Activated CD8-positive, alpha-beta T cell treated with anti-CD3 and anti-CD28 coated beads, Interleukin-2, amount 10 ng/mL, durations not matched to agents 7 days and 5 days (primary cell): ENCODE measurements around the gene YIPF1. TPM values are rescaled to one million over a fixed set of nuclear protein-coding genes. Genes with fewer than 3 reads are reported as not detected.

Source experiments
- ATAC-seq: fragments of 150-1000 bp; cut with Tn5 transposase; one replicate; pipeline ENCODE4 v1.10.0; 2021; ENCODE audit warnings: moderate library complexity
- CTCF ChIA-PET: fragments of 350-600 bp; sonication (Branson Sonifier 250); formaldehyde crosslinking; loops from one replicate; lab custom pipeline; 2021; ENCODE audit warnings: antibody characterized with exemption; lab: Charles Lee
- POLR2A ChIA-PET: fragments of 350-600 bp; sonication (Branson Sonifier 250); formaldehyde crosslinking; loops from one replicate; lab custom pipeline; 2021; ENCODE audit warnings: antibody characterized with exemption; lab: Charles Lee
- DNase-seq: peaks from one replicate; pipeline ENCODE4 v3.0.0-alpha.2; 2020
- H3K27ac Mint-ChIP-seq: one replicate; pipeline ENCODE4 v1.8.0; 2021; ENCODE audit warnings: mild to moderate bottlenecking, mixed read lengths
- H3K27me3 Mint-ChIP-seq: one replicate; pipeline ENCODE4 v1.8.0; 2021; ENCODE audit warnings: low read depth, mixed read lengths
- H3K36me3 Mint-ChIP-seq: one replicate; pipeline ENCODE4 v1.8.0; 2021; ENCODE audit warnings: low read depth, mixed read lengths
- H3K4me1 Mint-ChIP-seq: one replicate; pipeline ENCODE4 v1.8.0; 2021; ENCODE audit warnings: low read depth, mixed read lengths
- H3K4me3 Mint-ChIP-seq: one replicate; pipeline ENCODE4 v1.8.0; 2021; ENCODE audit warnings: mild to moderate bottlenecking, mixed read lengths
- H3K9me3 Mint-ChIP-seq: one replicate; pipeline ENCODE4 v1.8.0; 2022; ENCODE audit warnings: mixed read lengths; ENCODE audit not compliant: insufficient read depth
- total RNA-seq, 2 experiments: library from RNA; stranded (reverse); gene quantifications; one replicate each; pipeline ENCODE4 v1.2.3, GENCODE V29; 2021

The YIPF1 gene
- total RNA-seq, 2 experiments from 2014 or later, result 14.9 to 16.3 TPM

DNA sequence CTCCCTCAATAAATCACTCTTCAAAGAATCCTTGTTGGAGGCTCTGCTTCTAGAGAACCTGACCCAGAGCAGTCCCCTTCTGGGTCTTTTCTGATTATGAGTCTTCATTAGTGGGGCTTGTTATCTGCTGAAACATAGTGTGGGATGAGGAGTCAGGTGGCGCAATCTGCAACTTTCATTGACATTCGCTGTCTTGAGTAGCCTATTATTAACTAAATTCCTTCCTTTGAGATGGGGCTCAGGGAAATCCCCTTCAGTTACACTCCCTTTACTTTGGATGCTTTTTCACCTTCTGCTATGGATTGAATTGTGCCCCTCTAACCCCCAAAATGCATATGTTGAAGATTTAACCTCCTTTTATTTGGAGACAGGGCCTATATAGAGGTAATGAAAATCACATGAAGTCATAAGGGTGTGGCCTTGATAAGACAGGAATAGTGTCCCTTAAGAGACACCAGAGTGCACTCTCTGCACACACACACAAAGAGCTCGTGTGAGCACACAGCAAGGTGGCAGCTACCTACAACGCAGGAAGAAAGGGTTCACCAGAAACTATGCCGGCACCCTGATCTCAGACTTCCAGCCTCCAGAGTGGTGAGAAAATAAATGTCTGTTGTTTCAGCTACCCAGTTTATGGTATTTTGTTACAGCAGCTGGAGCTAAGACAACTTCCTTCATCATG, 23.9 kb upstream of the YIPF1 start:
- no peaks in the 10 kb centered on the region for H3K27me3 Mint-ChIP-seq
- CTCF ChIA-PET, result interaction anchor here (1.1 to 2.4 kb wide), 3 partner anchors 11 to 53 kb away, joined by 3 to 7 read pairs (median 6); no protein-coding TSS in a partner anchor
- H3K4me1 Mint-ChIP-seq, result peaks cover 17% of the 10 kb centered on the region
- H3K4me3 Mint-ChIP-seq, result no peak overlapping the region
- H3K9me3 Mint-ChIP-seq, result no peaks in the 10 kb centered on the region
- DNase-seq (no peak), ATAC-seq (no peak)
- POLR2A ChIA-PET, result no interaction called here
- peaks cover 35% of the 10 kb centered on the region for H3K36me3 Mint-ChIP-seq
- H3K27ac Mint-ChIP-seq, result no peak overlapping the region

DNA sequence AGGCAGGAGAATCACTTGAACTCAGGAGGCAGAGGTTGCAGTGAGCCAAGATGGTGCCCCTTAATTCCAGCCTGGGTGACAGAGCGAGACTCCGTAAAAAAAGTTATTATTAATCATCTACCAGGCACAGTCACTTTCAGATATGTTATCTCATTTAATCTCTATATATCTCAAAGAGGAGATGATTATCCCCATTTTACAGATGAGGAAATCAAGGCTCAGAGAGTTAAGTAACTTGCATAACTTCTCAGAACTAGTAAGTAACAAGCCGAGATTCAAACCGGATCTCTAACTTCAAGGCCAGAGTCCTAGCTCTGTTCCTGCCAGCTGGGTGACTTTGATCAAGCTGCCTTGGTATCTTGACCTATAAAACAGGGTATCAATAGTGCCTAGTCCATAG, 21.8 kb upstream of the YIPF1 start:
- peaks cover 8% of the 10 kb centered on the region for H3K4me1 Mint-ChIP-seq
- H3K27ac Mint-ChIP-seq, result no peak overlapping the region
- no peaks in the 10 kb centered on the region for H3K9me3 Mint-ChIP-seq
- no peak for ATAC-seq
- ChIA-PET CTCF (interaction anchor here (1.2 to 1.6 kb wide), 2 partner anchors 13 to 38 kb away, joined by 3 to 6 read pairs; no protein-coding TSS in a partner anchor), POLR2A (no interaction called here)
- no peak for DNase-seq
- H3K4me3 Mint-ChIP-seq, result no peak overlapping the region
- H3K27me3 Mint-ChIP-seq, result no peaks in the 10 kb centered on the region
- peaks cover 22% of the 10 kb centered on the region for H3K36me3 Mint-ChIP-seq

DNA sequence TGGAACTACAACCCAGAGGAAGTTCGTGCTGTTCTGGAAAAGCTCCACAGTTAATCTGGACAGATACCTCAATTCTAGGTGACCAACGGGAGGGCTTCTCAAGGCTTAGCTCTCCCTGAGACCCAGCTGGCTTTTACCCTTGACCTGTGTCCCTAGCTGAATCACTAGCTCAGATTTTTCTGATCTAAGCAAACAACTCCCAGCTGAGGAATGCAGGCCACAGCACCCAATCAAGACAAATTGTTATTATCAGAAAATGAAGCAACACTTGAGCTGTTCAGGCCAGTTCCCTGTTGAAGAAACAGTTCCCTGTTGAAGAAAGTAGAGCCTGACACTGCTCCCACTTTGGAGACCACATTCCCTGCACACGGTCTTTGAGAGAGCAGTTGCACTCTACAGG, 20.3 kb upstream of the YIPF1 start:
- H3K27me3 Mint-ChIP-seq, result no peaks in the 10 kb centered on the region
- CTCF ChIA-PET, result interaction anchor here (1.0 to 1.5 kb wide), 2 partner anchors 25 to 49 kb away, joined by 4 read pairs; no protein-coding TSS in a partner anchor
- no peak overlapping the region for H3K4me3 Mint-ChIP-seq
- no peak overlapping the region for H3K27ac Mint-ChIP-seq
- H3K36me3 Mint-ChIP-seq, result peaks cover 12% of the 10 kb centered on the region
- H3K9me3 Mint-ChIP-seq, result no peaks in the 10 kb centered on the region
- POLR2A ChIA-PET, result no interaction called here
- DNase-seq (no peak), ATAC-seq (no peak)
- no peaks in the 10 kb centered on the region for H3K4me1 Mint-ChIP-seq

DNA sequence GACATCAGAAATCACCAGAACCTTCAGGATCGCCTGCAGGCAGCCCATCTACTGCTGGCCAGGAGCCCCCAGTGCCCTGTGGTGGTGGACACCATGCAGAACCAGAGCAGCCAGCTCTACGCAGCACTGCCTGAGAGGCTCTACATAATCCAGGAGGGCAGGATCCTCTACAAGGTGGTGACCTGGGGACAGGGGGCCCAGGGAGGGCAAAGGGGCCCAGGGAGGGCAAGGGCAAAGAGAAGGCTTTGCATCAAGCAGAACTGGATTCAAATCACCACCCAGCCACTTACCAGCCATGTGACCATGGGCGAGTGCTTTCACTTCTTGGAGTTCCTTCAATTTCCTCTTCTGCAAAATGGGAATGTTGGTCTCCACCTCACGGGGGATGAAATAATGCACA, 16.5 kb upstream of the YIPF1 start:
- ATAC-seq (no peak), DNase-seq (no peak)
- Mint-ChIP-seq H3K36me3 (peaks cover 3% of the 10 kb centered on the region), H3K27me3 (no peaks in the 10 kb centered on the region), H3K27ac (no peak overlapping the region), H3K4me1 (peaks cover 4% of the 10 kb centered on the region), H3K4me3 (no peak overlapping the region), H3K9me3 (no peaks in the 10 kb centered on the region)
- CTCF ChIA-PET, result no interaction called here
- POLR2A ChIA-PET, result no interaction called here

DNA sequence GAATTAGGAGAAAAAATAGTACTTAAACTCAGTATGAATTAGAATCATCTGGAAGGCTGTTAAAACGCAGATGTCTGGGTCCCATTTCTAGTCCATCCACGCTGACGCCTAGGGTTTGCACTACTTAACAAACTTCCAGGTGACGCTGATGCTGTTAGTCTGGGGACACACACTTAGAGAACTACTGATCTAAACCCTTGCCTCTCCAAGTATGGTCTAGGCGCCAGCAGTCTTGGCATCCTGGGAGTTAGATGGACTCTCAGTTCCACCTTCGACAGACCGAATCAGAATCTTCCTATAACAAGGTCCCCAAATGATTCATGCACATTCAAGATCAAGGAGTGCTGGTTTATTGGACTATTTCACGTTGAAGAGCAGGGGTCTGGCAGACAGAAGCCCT, 15.9 kb upstream of the YIPF1 start:
- Mint-ChIP-seq H3K4me1 (peaks cover 9% of the 10 kb centered on the region), H3K27me3 (no peaks in the 10 kb centered on the region), H3K9me3 (no peaks in the 10 kb centered on the region), H3K27ac (no peak overlapping the region), H3K36me3 (peaks cover 3% of the 10 kb centered on the region), H3K4me3 (no peak overlapping the region)
- ATAC-seq (no peak), DNase-seq (no peak)
- ChIA-PET POLR2A (no interaction called here), CTCF (no interaction called here)

DNA sequence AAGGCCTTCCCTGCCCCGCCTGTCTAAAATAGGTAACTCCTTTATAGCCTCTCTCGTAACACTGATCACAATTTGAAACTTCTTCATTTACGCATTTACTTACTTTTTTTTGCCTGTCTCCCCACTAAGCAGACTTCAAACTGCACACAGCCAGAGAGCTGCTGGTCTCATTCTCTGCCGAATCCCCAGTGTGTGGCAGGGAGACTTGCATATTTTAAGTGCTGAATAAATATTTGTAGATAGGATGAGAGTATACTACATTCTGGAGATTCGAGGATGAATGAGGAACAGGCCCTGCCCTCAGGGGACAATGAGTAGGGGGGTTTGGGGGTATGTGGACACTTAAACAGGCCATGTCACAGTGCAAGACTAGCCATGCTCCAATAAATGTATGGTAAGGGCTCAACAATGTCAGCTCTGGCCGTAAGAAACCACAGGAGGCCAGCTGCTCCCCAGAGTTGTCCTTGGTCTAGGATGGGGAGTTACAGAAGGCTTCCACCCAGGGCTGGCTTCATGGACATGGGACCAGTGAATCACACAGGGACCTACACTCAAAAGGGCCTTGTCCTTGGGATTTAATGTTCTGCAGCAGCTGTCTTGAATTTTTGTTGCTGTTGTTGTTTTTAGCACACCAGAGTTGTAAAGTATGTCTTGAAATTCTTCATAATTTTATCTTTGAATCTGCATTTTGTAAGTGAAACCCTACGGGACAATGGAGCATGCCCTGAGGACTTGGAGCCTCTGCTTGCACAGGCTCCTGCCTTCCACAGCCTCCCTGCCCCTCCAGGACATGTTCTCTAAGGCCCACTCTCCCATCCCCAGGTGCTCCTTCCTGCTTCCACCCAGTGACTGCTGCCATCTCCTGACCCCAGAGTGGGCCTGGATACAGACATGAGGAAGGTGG, 12.9 kb upstream of the YIPF1 start:
- H3K27ac Mint-ChIP-seq, result no peak overlapping the region
- POLR2A ChIA-PET, result interaction anchor here (0.6 kb wide), 1 partner anchor 337 kb away, joined by 3 read pairs; no protein-coding TSS in a partner anchor
- H3K27me3 Mint-ChIP-seq, result no peaks in the 10 kb centered on the region
- H3K4me1 Mint-ChIP-seq, result peaks cover 10% of the 10 kb centered on the region
- no peak overlapping the region for H3K4me3 Mint-ChIP-seq
- DNase-seq (no peak), ATAC-seq (no peak)
- H3K36me3 Mint-ChIP-seq, result no peaks in the 10 kb centered on the region
- no peaks in the 10 kb centered on the region for H3K9me3 Mint-ChIP-seq
- CTCF ChIA-PET, result no interaction called here

DNA sequence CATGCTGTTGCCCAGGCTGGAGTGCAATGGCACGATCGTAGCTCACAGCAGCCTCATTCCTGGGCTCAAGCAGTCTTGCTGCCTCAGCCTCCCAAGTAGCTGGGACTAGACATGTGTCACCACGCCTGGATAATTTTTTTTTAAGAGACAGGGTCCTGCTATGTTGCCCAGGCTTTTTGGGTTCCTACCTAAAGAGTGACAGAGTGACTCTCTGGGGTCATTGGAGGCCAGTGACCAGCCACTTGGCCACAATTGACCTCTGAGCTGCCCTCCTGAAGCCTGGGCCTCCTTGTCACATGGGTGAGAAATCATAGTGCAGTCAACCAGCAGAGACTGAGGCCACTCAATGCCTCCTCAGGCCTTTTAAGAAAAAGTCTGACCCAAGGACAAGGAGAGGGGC, 10.1 kb upstream of the YIPF1 start:
- no peak for DNase-seq
- ChIA-PET POLR2A (interaction anchor here (1.8 kb wide), 1 partner anchor 9 kb away, joined by 6 read pairs; no protein-coding TSS in a partner anchor), CTCF (interaction anchor here (1.0 to 2.3 kb wide), 5 partner anchors 10 to 54 kb away, joined by 3 to 10 read pairs (median 3); partner anchors contain the start of gene YIPF1)
- no peaks in the 10 kb centered on the region for H3K9me3 Mint-ChIP-seq
- peaks cover 4% of the 10 kb centered on the region for H3K27me3 Mint-ChIP-seq
- H3K27ac Mint-ChIP-seq, result no peak overlapping the region
- no peaks in the 10 kb centered on the region for H3K36me3 Mint-ChIP-seq
- no peak for ATAC-seq
- H3K4me1 Mint-ChIP-seq, result peaks cover 10% of the 10 kb centered on the region
- no peak overlapping the region for H3K4me3 Mint-ChIP-seq

DNA sequence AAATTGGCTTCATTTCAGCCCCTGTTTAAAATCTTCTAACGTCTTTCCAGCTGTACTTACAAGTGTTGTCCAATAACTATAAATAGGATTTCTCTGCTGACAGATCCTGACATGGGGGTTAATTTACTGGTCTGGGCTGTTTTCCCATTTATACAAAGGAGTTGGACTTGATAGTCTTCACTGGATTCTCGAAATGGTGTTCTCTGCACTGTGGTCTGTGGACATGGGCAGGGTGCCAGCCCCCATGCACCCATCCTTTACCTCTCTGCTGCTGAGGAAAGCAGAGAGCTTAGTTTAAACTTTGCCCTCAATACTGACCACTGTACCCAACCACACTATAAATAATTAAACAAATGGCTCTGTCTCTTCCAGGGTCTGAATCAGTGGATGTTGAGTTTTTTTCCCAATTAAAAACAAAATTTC, 9.6 kb upstream of the YIPF1 start:
- H3K4me3 Mint-ChIP-seq, result no peak overlapping the region
- H3K4me1 Mint-ChIP-seq, result peaks cover 10% of the 10 kb centered on the region
- POLR2A ChIA-PET, result interaction anchor here (1.8 kb wide), 1 partner anchor 9 kb away, joined by 6 read pairs; no protein-coding TSS in a partner anchor
- CTCF ChIA-PET, result interaction anchor here (1.2 to 1.7 kb wide), 3 partner anchors 13 to 38 kb away, joined by 3 to 6 read pairs (median 5); no protein-coding TSS in a partner anchor
- H3K36me3 Mint-ChIP-seq, result no peaks in the 10 kb centered on the region
- ATAC-seq (no peak), DNase-seq (no peak)
- no peak overlapping the region for H3K27ac Mint-ChIP-seq
- H3K27me3 Mint-ChIP-seq, result peaks cover 4% of the 10 kb centered on the region
- no peaks in the 10 kb centered on the region for H3K9me3 Mint-ChIP-seq

DNA sequence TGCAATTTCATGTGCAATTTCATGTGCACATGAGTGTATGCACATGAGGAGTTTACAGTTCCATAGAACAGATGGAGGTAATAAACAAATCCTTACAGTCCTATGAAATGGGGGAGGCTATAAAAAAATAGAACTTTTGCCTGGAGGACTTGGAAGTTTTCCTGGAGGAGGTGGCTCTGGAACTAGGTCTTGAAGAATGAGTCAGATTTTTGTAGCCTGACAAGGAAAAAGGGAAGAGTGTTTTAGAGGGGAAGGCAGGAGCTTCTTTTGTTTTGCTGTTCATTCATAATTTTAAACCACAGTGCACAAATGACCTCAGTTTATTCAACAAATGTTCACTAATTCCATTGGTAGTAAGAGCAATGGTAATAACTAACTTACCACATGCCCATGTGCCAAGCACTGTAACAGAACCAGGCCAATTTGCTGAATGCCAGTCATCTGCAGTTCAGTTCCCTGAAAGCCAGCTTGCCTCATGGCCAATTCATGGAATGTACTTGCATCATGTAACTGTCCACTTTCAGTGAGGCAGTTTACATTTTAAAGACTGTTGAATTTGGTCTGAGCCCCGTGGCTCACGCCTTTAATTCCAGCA, 7.1 kb upstream of the YIPF1 start:
- no peak for ATAC-seq
- no peaks in the 10 kb centered on the region for H3K9me3 Mint-ChIP-seq
- H3K36me3 Mint-ChIP-seq, result no peaks in the 10 kb centered on the region
- H3K27me3 Mint-ChIP-seq, result peaks cover 4% of the 10 kb centered on the region
- no peak overlapping the region for H3K4me3 Mint-ChIP-seq
- CTCF ChIA-PET, result interaction anchor here (1.2 kb wide), 1 partner anchor 36 kb away, joined by 4 read pairs; no protein-coding TSS in a partner anchor
- no peak for DNase-seq
- H3K4me1 Mint-ChIP-seq, result peaks cover 10% of the 10 kb centered on the region
- H3K27ac Mint-ChIP-seq, result no peak overlapping the region
- POLR2A ChIA-PET, result no interaction called here

DNA sequence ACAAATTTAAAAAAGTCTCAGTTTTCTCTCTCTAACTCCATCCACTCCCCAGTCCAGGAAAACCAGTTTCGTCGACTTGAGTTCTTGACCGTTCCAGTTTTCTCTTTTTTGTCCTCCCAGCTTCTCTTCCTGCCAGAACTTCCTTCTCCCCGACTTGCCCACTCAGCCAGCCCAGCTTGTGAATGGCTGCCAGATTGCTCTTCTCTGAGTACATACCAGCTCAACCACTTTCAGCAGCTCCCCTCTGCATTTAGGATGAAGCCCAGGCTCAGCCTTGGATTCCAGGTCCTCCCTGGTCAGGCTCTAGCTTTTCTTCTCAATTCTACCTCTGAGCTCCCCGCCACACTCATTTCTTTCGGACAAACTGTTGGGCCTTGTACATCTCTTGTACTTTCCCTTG, 5.8 kb upstream of the YIPF1 start:
- Mint-ChIP-seq H3K9me3 (no peaks in the 10 kb centered on the region), H3K4me1 (peaks cover 4% of the 10 kb centered on the region), H3K36me3 (no peaks in the 10 kb centered on the region), H3K27ac (no peak overlapping the region), H3K27me3 (peaks cover 4% of the 10 kb centered on the region), H3K4me3 (no peak overlapping the region)
- ATAC-seq (no peak), DNase-seq (no peak)
- POLR2A ChIA-PET, result interaction anchor here (1.1 kb wide), 1 partner anchor 16 kb away, joined by 3 read pairs; no protein-coding TSS in a partner anchor
- CTCF ChIA-PET, result interaction anchor here (1.1 kb wide), 1 partner anchor 34 kb away, joined by 3 read pairs; no protein-coding TSS in a partner anchor

DNA sequence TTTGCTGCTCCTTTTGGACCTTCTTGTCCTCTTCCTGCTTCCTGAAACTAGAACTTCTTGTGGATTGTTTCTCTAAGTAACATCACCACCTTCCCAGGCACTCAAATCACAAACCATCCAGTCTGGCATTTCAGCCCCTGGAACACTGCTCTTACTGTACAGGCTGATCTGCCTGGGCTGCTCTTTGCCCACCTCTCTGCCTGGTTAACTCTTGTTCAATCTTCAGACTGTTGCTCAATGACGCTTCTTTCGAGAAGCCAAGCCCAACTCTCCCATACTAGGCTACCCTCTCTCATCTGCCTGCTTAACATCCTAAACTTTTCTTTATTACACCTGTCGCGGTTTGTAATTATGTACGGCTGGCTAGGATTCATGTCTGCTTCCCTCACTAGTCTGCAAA, 5.0 kb upstream of the YIPF1 start:
- ChIA-PET CTCF (interaction anchor here (1.1 kb wide), 1 partner anchor 34 kb away, joined by 3 read pairs; no protein-coding TSS in a partner anchor), POLR2A (interaction anchor here (1.1 kb wide), 1 partner anchor 16 kb away, joined by 3 read pairs; no protein-coding TSS in a partner anchor)
- H3K4me3 Mint-ChIP-seq, result no peak overlapping the region

More for the DNA sequence above, 5.0 kb upstream of the YIPF1 start:
- Mint-ChIP-seq H3K27me3 (peaks cover 4% of the 10 kb centered on the region), H3K36me3 (no peaks in the 10 kb centered on the region), H3K27ac (no peak overlapping the region), H3K9me3 (no peaks in the 10 kb centered on the region), H3K4me1 (peaks cover 11% of the 10 kb centered on the region)
- no peak for DNase-seq
- no peak for ATAC-seq
